Measurements from ENCODE around the gene C4A. TPM values are rescaled to one million over a fixed set of nuclear protein-coding genes. Genes with fewer than 3 reads are reported as not detected.
"Not testable (repeated sequence)": the region's sequence is repeated elsewhere in the genome, so short reads cannot be mapped to it uniquely, and the experiment has no call there.

The C4A gene
- total RNA-seq, 4 donors from 2014 or later = 50.4 to 111 (median 81.5) TPM

DNA sequence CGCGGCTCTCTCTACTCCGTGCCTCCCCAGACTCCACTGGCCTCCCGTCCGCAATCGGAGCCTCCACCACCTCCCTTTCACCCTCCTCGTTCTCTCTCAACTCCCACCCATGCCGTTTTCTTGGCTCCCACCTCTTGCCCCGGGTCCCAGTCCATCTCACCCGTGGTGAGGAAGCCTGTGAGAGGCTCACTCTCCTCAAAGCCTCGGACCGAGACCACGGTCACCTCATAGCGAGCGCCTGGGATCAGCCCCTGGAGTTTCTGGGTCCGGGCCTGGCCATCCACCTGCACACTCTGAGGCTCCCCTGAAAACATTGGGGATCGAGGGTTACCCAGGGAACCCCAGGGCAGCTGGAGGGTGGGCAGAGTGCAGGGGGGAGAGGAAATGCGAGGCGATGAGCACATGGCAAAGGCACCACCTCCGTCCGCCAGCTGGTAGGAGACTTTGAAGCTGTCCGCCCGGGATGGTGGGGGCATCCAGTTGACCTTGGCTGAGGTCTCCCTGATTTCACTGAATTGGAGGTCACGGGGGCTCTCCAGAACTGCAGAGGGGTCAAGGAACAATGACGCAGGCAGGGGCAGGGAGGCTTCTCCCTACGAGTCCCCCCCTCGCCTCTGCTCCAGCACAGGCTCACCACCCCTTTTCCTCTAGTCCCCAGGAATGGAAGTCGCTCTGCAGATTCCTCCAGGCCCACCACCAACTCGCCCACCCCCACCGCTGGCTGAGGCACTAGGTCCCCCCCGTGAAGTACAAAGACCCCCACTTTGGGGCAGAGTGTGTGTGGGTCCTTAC lies 61.9 kb downstream of the C4A start:
- not testable (repeated sequence) for H3K27me3 ChIP-seq, H3K9me3 ChIP-seq, ATAC-seq, H3K27ac ChIP-seq, H3K4me3 ChIP-seq, H3K36me3 ChIP-seq
- peaks cover 0 to 31% (median 24%) of the 10 kb centered on the region in 3 donors for H3K4me1 ChIP-seq
- no CpG with 5 or more reads among the region's 31 CpGs for WGBS, 2 donors (ENCODE audit: low coverage in 1 of 2)

DNA sequence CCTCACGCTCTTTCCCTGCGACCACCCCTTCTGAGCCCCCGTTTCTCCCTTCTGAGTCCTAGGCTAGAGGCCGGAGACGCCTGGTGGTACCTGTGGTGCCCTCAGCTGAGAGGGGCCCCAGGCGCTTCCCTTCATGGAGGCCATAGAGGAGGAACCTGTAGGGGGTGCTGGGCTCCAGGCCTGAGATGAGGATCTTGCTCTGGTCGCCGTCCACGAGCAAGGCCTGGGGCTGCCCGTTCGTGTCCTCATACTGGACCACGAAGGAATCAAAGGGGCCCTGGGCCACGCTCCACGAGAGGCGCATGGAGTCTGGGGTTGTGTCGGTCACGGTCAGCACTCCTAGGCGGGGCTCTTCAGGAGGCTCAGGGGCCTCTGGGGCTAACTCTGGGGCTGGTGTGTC lies 63.1 kb downstream of the C4A start:
- not testable (repeated sequence) for H3K4me3 ChIP-seq, ATAC-seq, H3K36me3 ChIP-seq, H3K27ac ChIP-seq, H3K9me3 ChIP-seq, H3K27me3 ChIP-seq
- no CpG with 5 or more reads among the region's 18 CpGs for WGBS, 2 donors (ENCODE audit: low coverage in 1 of 2)
- peaks cover 0 to 42% (median 24%) of the 10 kb centered on the region in 3 donors for H3K4me1 ChIP-seq

DNA sequence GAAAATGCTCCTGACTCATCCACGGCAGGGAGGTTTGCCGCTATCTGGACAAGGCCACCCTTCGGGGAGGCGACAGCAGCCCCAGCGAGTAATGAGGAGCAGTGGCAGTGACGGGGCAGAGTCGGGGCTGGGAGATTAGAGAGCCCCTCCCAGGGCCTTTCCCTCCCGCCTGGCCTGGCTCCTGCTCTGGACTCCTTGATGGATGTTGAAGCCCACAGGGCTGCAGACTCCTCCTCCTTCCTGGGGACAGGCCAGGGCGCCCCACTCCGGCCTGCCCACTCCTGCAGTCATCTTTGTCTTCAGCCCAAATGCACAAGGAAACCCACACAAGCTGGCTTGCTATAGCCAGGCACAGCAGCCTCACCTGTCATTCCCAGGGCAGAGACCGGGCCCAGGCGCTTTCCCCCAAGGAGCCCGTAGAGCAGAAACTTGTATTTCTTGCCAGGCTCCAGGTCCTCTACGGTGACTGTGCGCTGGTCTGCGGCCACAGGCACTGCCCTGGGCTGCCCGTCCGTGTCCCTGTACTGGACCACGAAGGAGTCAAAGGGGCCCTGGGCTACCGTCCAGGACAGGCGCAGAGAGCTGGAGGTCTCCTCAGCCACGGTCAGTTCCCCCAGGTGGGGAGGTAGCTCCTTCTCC lies 64.1 kb downstream of the C4A start:
- Histone ChIP-seq H3K27me3 (no peaks in the 10 kb centered on the region), H3K27ac (peak overlapping the region; percentile 4 to 84 (median 80)), H3K4me1 (peaks cover 0 to 42% (median 24%) of the 10 kb centered on the region in 3 donors), H3K36me3 (peaks cover 0 to 10% of the 10 kb centered on the region in 2 donors), H3K4me3 (no peak overlapping the region), H3K9me3 (no peaks in the 10 kb centered on the region)
- 41% methylated on average over 3 of the region's 22 CpGs; no CpG with 5 or more reads in 1 of the 2 donors for WGBS, 2 donors (ENCODE audit: low coverage in 1 of 2)
- no peak for TF ChIP-seq POLR2AphosphoS5 (IDR thresholded peaks at IDR 0.05)
- TF ChIP-seq, protein P1, sequence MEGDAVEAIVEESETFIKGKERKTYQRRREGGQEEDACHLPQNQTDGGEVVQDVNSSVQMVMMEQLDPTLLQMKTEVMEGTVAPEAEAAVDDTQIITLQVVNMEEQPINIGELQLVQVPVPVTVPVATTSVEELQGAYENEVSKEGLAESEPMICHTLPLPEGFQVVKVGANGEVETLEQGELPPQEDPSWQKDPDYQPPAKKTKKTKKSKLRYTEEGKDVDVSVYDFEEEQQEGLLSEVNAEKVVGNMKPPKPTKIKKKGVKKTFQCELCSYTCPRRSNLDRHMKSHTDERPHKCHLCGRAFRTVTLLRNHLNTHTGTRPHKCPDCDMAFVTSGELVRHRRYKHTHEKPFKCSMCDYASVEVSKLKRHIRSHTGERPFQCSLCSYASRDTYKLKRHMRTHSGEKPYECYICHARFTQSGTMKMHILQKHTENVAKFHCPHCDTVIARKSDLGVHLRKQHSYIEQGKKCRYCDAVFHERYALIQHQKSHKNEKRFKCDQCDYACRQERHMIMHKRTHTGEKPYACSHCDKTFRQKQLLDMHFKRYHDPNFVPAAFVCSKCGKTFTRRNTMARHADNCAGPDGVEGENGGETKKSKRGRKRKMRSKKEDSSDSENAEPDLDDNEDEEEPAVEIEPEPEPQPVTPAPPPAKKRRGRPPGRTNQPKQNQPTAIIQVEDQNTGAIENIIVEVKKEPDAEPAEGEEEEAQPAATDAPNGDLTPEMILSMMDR (IDR thresholded peaks at IDR 0.05) = no peak
- ATAC-seq = peak; percentile 25

DNA sequence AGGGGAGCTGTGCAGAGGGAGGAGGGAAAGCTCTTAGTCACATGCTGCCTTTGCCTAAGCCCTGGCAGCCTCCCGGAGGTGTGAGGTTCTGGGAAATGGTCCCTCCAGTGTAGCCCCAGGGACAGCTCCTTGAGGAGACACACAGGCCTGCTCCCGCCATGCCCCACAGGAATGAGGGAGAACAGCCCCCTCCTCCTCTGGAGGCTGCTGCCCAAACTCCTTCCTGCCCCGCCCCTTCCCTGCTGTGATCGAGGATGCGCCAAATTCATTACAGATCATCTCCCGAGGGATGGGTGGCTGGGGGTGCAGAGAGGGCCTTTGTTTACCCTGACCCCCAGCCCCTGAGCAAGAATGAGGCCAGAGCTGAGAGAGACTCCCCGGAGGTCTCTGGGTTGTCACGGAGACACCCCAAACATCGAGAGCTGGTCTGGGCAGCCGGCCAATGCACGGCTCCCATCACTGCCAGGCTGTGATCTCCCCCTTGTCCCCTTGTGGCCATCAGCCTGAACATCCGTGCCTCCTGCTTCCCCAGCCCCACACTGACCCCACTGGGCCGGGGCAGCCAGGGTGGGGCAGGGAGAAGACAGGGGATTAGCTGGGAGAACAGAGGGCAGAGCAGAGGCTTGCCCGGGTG lies 64.7 kb downstream of the C4A start:
- H3K36me3 ChIP-seq = peaks cover 0 to 10% of the 10 kb centered on the region in 2 donors
- no peak for TF ChIP-seq POLR2A (IDR thresholded peaks at IDR 0.05)
- TF ChIP-seq EP300 (IDR thresholded peaks at IDR 0.05) = no peak
- no peak for TF ChIP-seq POLR2AphosphoS5 (IDR thresholded peaks at IDR 0.05)
- TF ChIP-seq, protein P1 (IDR thresholded peaks at IDR 0.05) = peak in 2 of 4 experiments; percentile 10 to 13
- peak; percentile 32 for ATAC-seq
- H3K4me1 ChIP-seq = peaks cover 0 to 42% (median 24%) of the 10 kb centered on the region in 3 donors
- no peaks in the 10 kb centered on the region for H3K27me3 ChIP-seq
- 17% methylated on average over 7 of the region's 14 CpGs; no CpG with 5 or more reads in 1 of the 2 donors for WGBS, 2 donors (ENCODE audit: low coverage in 1 of 2)
- peak overlapping the region; percentile 4 to 84 (median 80) for H3K27ac ChIP-seq
- no peak overlapping the region for H3K4me3 ChIP-seq
- H3K9me3 ChIP-seq = no peaks in the 10 kb centered on the region

DNA sequence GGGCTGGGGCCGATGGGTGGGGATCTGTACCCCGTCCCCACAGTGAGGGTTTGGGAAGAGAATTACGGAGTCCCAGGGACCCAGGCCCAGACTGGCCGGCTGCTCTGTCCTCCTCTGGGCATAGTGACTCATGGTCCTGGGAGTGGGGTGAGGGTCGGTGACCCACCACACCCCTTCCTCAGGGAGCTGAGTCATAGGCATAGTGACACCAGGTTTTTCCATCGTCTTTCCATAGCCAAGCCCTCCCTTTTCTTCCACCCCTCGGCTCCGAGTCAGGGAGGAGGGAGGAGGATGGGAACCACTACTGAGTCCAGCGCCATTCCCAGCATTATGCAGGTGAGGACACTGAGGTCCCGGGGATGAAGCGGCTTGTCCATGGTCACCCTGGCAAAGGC lies 65.2 kb downstream of the C4A start:
- Histone ChIP-seq H3K4me1 (peaks cover 0 to 42% (median 24%) of the 10 kb centered on the region in 3 donors), H3K27me3 (no peaks in the 10 kb centered on the region), H3K9me3 (no peaks in the 10 kb centered on the region), H3K36me3 (peaks cover 0 to 10% of the 10 kb centered on the region in 2 donors), H3K27ac (peak overlapping the region; percentile 3 to 84 (median 80)), H3K4me3 (no peak overlapping the region)
- 17% methylated on average over 2 of the region's 11 CpGs; no CpG with 5 or more reads in 1 of the 2 donors for WGBS, 2 donors (ENCODE audit: low coverage in 1 of 2)
- TF ChIP-seq POLR2AphosphoS5 (IDR thresholded peaks at IDR 0.05) = peak; percentile 62
- TF ChIP-seq, protein P1 (IDR thresholded peaks at IDR 0.05) = no peak
- no peak for TF ChIP-seq EP300 (IDR thresholded peaks at IDR 0.05)
- TF ChIP-seq POLR2A (IDR thresholded peaks at IDR 0.05) = no peak
- peak; percentile 81 for ATAC-seq

All from gastroesophageal sphincter (tissue), 4 donors.